Measurements from ENCODE around the gene ITIH3. TPM values are rescaled to one million over a fixed set of nuclear protein-coding genes. Genes with fewer than 3 reads are reported as not detected.

The ITIH3 gene
- total RNA-seq, 4 donors from 2014 or later = 3.6 to 4.1 TPM; not detected in 2

DNA sequence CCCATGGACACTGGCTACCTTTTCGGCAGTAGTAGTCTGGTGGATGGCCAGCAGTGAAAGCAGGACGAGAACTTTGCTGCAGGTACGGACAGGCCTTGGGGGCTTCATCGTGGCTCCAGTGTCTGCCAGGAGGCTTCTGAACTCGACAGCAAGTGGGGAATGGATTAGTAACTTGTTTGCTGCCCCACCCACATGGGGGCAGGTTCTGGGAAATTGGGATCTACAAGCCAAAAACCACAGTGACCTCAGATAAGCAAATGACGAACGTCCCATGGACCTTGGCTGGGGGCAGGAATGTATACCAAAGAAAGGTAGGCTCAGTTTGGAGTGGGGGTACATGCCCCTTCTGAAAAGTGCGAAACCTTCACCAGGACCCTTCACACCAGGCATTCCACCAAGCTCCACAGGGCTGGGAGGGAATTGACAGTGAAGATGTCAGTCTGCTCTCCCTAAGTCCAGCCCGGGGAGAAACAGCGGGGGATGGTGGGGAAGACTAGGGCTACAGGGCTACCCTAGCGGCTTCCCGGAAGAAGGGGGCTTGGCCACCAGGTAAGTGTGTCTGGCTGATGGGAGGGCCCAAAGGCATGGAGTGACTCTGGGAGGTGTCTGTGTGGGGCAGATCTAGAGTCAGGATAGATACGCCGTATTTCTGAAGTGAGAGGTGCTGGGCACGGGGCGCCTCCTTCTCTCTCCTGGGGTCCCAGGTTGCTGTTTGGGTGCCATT, 36.1 kb downstream of the ITIH3 start, which contains the start of gene ITIH4:
Gene ITIH4, minus strand, starts transcription at position 138 of the 724 bp plus-strand sequence. Its CDS starts 30 bp downstream, at position 108.
- no peak for DNase-seq
- TF ChIP-seq, protein P1, sequence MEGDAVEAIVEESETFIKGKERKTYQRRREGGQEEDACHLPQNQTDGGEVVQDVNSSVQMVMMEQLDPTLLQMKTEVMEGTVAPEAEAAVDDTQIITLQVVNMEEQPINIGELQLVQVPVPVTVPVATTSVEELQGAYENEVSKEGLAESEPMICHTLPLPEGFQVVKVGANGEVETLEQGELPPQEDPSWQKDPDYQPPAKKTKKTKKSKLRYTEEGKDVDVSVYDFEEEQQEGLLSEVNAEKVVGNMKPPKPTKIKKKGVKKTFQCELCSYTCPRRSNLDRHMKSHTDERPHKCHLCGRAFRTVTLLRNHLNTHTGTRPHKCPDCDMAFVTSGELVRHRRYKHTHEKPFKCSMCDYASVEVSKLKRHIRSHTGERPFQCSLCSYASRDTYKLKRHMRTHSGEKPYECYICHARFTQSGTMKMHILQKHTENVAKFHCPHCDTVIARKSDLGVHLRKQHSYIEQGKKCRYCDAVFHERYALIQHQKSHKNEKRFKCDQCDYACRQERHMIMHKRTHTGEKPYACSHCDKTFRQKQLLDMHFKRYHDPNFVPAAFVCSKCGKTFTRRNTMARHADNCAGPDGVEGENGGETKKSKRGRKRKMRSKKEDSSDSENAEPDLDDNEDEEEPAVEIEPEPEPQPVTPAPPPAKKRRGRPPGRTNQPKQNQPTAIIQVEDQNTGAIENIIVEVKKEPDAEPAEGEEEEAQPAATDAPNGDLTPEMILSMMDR (IDR thresholded peaks at IDR 0.05) = no peak
- TF ChIP-seq POLR2A (IDR thresholded peaks at IDR 0.05) = no peak
- Histone ChIP-seq H3K27me3 (no peaks in the 10 kb centered on the region), H3K4me1 (peaks cover 0 to 6% (median 0%) of the 10 kb centered on the region in 4 donors), H3K27ac (peak within 1 kb of the TSS in 1 of 4 donors; percentile 39), H3K4me3 (peak within 1 kb of the TSS in 1 of 4 donors; percentile 19), H3K9me3 (no peaks in the 10 kb centered on the region), H3K36me3 (no peaks in the 10 kb centered on the region)

- peak overlapping the region in 1 of 4 donors; percentile 39 for H3K27ac ChIP-seq
- peak in 2 of 3 donors; percentile 18 to 60 for DNase-seq
Measured at GRCh38 chr3:52831500-52832301, 37.1 kb downstream of the ITIH3 start.

DNA sequence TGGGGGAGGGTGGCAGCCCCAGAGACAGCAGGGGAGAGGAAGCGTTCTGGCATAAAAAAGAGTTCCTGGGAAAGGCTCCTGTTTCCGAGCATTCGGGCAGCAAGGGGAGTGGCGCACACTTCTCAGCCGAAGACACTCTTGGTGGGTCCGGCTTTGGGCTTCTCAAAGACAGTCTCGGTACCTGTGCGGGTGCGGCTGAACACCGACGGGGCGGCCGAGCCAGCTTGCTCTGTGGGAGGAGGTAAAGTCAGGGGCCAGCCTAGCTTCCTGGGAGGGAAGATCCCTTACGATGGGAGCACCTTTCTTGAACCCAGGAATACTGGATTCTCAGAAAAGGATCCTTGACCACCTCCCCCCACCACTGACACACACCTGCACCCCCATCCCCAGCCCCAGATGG, 38.6 kb downstream of the ITIH3 start:
- H3K27ac ChIP-seq = no peak overlapping the region
- no peaks in the 10 kb centered on the region for H3K27me3 ChIP-seq

More at GRCh38 chr3:52831500-52832301, 37.1 kb downstream of the ITIH3 start:
- H3K27me3 ChIP-seq = no peaks in the 10 kb centered on the region
- H3K4me1 ChIP-seq = peaks cover 0 to 6% (median 0%) of the 10 kb centered on the region in 4 donors
- no peaks in the 10 kb centered on the region for H3K36me3 ChIP-seq
- no peaks in the 10 kb centered on the region for H3K9me3 ChIP-seq
- H3K4me3 ChIP-seq = peak overlapping the region in 1 of 4 donors; percentile 19
- TF ChIP-seq POLR2A (IDR thresholded peaks at IDR 0.05) = no peak

GRCh38 chr3:52834871-52835501, 40.4 kb downstream of the ITIH3 start, which contains the start of gene MUSTN1:
MUSTN1 (minus strand) TSS chr3:52835019; CDS start chr3:52834948, 71 bp downstream.
- Histone ChIP-seq H3K27me3 (no peaks in the 10 kb centered on the region), H3K9me3 (no peaks in the 10 kb centered on the region), H3K4me1 (peaks cover 0 to 6% (median 0%) of the 10 kb centered on the region in 4 donors), H3K27ac (peak within 1 kb of the TSS in 1 of 4 donors; percentile 46), H3K4me3 (no peak within 1 kb of the TSS), H3K36me3 (no peaks in the 10 kb centered on the region)
- no peak for DNase-seq
- TF ChIP-seq POLR2A (IDR thresholded peaks at IDR 0.05) = no peak
- TF ChIP-seq, protein P1 (IDR thresholded peaks at IDR 0.05) = no peak

More for the DNA sequence above, 38.6 kb downstream of the ITIH3 start:
- no peaks in the 10 kb centered on the region for H3K36me3 ChIP-seq
- H3K9me3 ChIP-seq = no peaks in the 10 kb centered on the region
- H3K4me3 ChIP-seq = no peak overlapping the region
- H3K4me1 ChIP-seq = peaks cover 0 to 6% (median 0%) of the 10 kb centered on the region in 4 donors
- no peak for DNase-seq
- TF ChIP-seq, protein P1 (IDR thresholded peaks at IDR 0.05) = no peak
- no peak for TF ChIP-seq POLR2A (IDR thresholded peaks at IDR 0.05)

- Histone ChIP-seq H3K4me1 (peaks cover 0 to 6% (median 0%) of the 10 kb centered on the region in 4 donors), H3K9me3 (no peaks in the 10 kb centered on the region), H3K27ac (no peak overlapping the region), H3K4me3 (no peak overlapping the region), H3K36me3 (no peaks in the 10 kb centered on the region), H3K27me3 (no peaks in the 10 kb centered on the region)
- TF ChIP-seq, protein P1 (IDR thresholded peaks at IDR 0.05) = no peak
- TF ChIP-seq POLR2A (IDR thresholded peaks at IDR 0.05) = no peak
- no peak for DNase-seq
Measured at GRCh38 chr3:52835766-52836470, 41.3 kb downstream of the ITIH3 start.

Data from Peyer's patch (tissue), 4 donors.